GM12872 (cell line): Measurements from ENCODE around the gene EML6.

Experiments
- CTCF ChIP-seq: IDR thresholded peaks from 3 replicates; pipeline ENCODE4 v1.5.1; 2011; ENCODE audit warnings: low read depth, mild to moderate bottlenecking, low read length, moderate library complexity; ENCODE audit not compliant: insufficient read depth

EML6 gene

DNA sequence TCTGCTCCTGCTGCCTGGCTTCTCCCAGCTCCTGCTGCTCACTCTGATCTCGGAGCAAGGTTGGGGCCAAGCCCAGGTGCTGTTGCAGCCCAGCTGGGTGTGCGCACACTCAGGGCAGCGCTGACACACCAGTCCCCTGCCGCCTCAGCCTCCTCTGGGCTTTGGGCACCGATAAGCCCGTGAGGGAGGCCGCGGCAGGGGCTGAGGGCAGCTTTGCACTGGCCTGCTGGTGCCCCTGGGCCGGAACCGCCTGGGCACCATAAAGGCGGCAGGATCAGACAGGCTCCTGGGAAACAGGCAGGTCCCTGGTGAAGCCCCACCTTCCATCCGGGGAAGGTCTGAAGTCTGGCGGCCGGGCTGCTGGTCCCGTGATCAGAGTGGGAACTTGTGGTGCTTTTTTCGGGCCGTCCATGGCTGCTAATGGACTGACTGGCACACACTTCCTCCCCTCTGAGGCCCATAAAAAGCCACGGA is 14.1 kb upstream of the EML6 start:
- TF ChIP-seq CTCF: no peak

DNA sequence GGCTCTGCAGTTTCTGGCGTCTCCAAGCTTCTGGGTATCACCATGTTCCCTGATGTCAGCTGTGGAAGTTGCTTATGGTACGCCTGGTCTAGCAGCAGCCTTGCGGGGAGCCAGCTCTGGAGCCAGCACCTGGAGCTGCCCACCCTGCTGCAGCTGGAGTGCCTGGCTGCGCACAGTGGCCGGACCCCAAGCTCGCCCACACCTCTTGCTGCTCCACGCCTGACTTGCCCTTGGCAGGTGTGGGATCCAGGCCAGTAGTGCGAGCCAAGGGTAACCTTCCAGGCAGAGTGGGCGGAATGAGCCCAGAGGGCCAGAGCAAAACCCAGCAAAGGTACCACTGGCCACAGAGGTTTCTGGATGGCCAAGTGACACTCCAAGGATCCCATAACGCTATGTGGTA is 13.2 kb upstream of the EML6 start:
- no peak for TF ChIP-seq CTCF

DNA sequence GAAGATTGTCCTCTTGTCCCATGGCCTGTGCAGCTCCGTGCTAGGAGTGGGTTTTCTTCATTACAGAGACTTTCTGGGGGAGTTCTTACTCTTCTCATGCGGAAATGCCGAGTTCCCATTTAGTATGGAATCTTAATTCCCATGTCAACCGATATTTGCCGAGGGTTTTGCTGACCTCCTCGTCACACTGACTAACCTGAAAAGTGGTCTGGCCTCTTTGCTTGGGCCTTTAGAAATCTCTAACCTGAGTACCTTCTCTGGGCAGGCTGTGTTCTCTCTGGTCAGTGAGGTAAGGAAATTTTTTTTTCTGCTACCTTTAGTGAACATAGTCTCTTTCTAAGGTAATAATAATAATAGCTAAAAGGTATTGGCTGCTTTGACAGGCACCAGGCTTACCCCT is 10.9 kb upstream of the EML6 start:
- no peak for TF ChIP-seq CTCF

- no peak for TF ChIP-seq CTCF
Measured at GRCh38 chr2:54714996-54715395, 8.5 kb upstream of the EML6 start.

- no peak for TF ChIP-seq CTCF
Measured at GRCh38 chr2:54716375-54716774, 7.1 kb upstream of the EML6 start.

DNA sequence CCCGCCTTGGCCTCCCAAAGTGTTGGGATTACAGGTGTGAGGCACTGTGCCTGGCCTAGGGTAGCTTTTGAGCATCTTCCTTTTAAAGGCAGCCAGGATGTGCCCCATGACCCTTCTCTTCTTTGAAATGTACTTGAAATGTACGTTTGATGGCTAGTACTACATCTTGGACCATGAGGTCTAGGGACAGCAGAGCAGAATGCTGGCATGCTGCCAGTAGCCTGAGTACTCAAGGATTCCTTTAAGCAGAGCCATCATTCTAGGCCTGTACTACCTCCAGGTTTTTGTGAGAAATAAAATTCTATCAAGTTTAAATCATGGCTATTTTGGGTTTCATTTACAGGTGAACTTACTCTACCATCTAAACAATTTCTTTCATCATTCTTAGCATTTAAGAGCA is 2.9 kb upstream of the EML6 start:
- no peak for TF ChIP-seq CTCF

GRCh38 chr2:54722641-54723040 is 821 bp upstream of the EML6 start:
- no peak for TF ChIP-seq CTCF
